T-helper 1 cell (primary cell): ENCODE results near the gene FAM83G.

Experiments used
- DNase-seq, 5 donors: peaks; one replicate each; pipeline ENCODE4 v3.0.0-alpha.2; 2012 to 2020

Gene FAM83G

GRCh38 chr17:19006698-19007097 lies 2.1 kb upstream of the FAM83G start:
- DNase-seq = no peak

GRCh38 chr17:19005789-19006430 lies 1.3 kb upstream of the FAM83G start:
- no peak for DNase-seq

- DNase-seq = no peak
These were observed 691 bp upstream of the FAM83G start for GRCh38 chr17:19005137-19005773.

GRCh38 chr17:19003543-19004420 lies 782 bp downstream of the FAM83G start:
- DNase-seq = peak in 2 of 5 donors; percentile 21 to 30

GRCh38 chr17:19002805-19003542 lies 1.6 kb downstream of the FAM83G start:
- DNase-seq = no peak

- DNase-seq = no peak
These were observed 2.5 kb downstream of the FAM83G start for GRCh38 chr17:19001907-19002590.

- no peak for DNase-seq
These were observed 3.8 kb downstream of the FAM83G start for GRCh38 chr17:19000531-19001325.

GRCh38 chr17:18999911-19000310 lies 4.7 kb downstream of the FAM83G start:
- DNase-seq = no peak

- DNase-seq = no peak
These were observed 5.2 kb downstream of the FAM83G start for GRCh38 chr17:18999394-18999793.

- no peak for DNase-seq
These were observed 6.8 kb downstream of the FAM83G start for GRCh38 chr17:18997650-18998196.

- DNase-seq = no peak
These were observed 8.1 kb downstream of the FAM83G start for GRCh38 chr17:18996458-18996857.

GRCh38 chr17:18995220-18995619 lies 9.3 kb downstream of the FAM83G start:
- DNase-seq = no peak

- DNase-seq = no peak
These were observed 9.9 kb downstream of the FAM83G start for GRCh38 chr17:18994631-18995030.

- DNase-seq = no peak
These were observed 10.5 kb downstream of the FAM83G start for GRCh38 chr17:18993905-18994526.

GRCh38 chr17:18992454-18993130 lies 12.0 kb downstream of the FAM83G start:
- peak in 4 of 5 donors; percentile 16 to 31 (median 26) for DNase-seq

GRCh38 chr17:18991531-18992315 lies 12.8 kb downstream of the FAM83G start:
- no peak for DNase-seq

GRCh38 chr17:18990331-18990730 lies 14.2 kb downstream of the FAM83G start:
- no peak for DNase-seq

GRCh38 chr17:18988546-18989173 lies 15.9 kb downstream of the FAM83G start:
- DNase-seq = no peak
